Stimulated activated CD8-positive, alpha-beta memory T cell treated with anti-CD3 and anti-CD28 coated beads, Interleukin-2, amount 100 ng/mL, for 48 hours (primary cell): ENCODE results near the gene NCOA4.
"Not testable (repeated sequence)": the region's sequence is repeated elsewhere in the genome, so short reads cannot be mapped to it uniquely, and the experiment has no call there.

Experiments
- DNase-seq, 2 donors: peaks; one replicate each; pipeline ENCODE4 v3.0.0-alpha.2; 2020; ENCODE audit warnings: low read depth in 2 of 2

NCOA4 gene

GRCh38 chr10:46052057-46052790, 21.8 kb upstream of the NCOA4 start:
- DNase-seq: no peak

- DNase-seq: no peak
These were observed 20.7 kb upstream of the NCOA4 start for GRCh38 chr10:46050941-46051623.

GRCh38 chr10:46049497-46049831, 19.0 kb upstream of the NCOA4 start:
- not testable (repeated sequence) for DNase-seq

GRCh38 chr10:46048152-46048551, 17.7 kb upstream of the NCOA4 start:
- no peak for DNase-seq

- DNase-seq: no peak
These were observed 15.8 kb upstream of the NCOA4 start, which contains the start of gene MSMB for GRCh38 chr10:46046261-46046660. TSS of gene MSMB (minus strand) at chr10:46046269. CDS start at chr10:46046237, 32 bp downstream.

- no peak for DNase-seq
These were observed 12.1 kb upstream of the NCOA4 start for GRCh38 chr10:46042527-46042926.

GRCh38 chr10:46040004-46040403, 9.6 kb upstream of the NCOA4 start:
- DNase-seq: no peak

- no peak for DNase-seq
These were observed 6.8 kb upstream of the NCOA4 start for GRCh38 chr10:46037107-46037825.

- no peak for DNase-seq
These were observed 5.8 kb upstream of the NCOA4 start for GRCh38 chr10:46035923-46036849.

GRCh38 chr10:46033602-46034011, 3.2 kb upstream of the NCOA4 start:
- no peak for DNase-seq

- no peak for DNase-seq
These were observed 1.5 kb upstream of the NCOA4 start for GRCh38 chr10:46031648-46032532.

- no peak for DNase-seq
These were observed 877 bp downstream of the NCOA4 start for GRCh38 chr10:46029461-46030030.

- no peak for DNase-seq
These were observed 1.6 kb downstream of the NCOA4 start for GRCh38 chr10:46028584-46029460.

GRCh38 chr10:46026106-46026505, 4.3 kb downstream of the NCOA4 start:
- no peak for DNase-seq

- no peak for DNase-seq
These were observed 5.0 kb downstream of the NCOA4 start for GRCh38 chr10:46025406-46025805.

- no peak for DNase-seq
These were observed 5.5 kb downstream of the NCOA4 start for GRCh38 chr10:46024948-46025347.

GRCh38 chr10:46022978-46023702, 7.3 kb downstream of the NCOA4 start:
- DNase-seq: peak; percentile 78 to 83

- no peak for DNase-seq
These were observed 10.1 kb downstream of the NCOA4 start for GRCh38 chr10:46020344-46020657.
